Ascending aorta (tissue), 2 donors: ENCODE data around the gene VSTM2L. TPM values are rescaled to one million over a fixed set of nuclear protein-coding genes. Genes with fewer than 3 reads are reported as not detected.

Source experiments
- DNase-seq, 2 donors: peaks; one replicate each; pipeline ENCODE4 v3.0.0-alpha.2; 2019; ENCODE audit warnings: low spot score in 2 of 2
- H3K27ac ChIP-seq, 2 donors: fragments of 200-600 bp; sonication (generic); one replicate each; pipeline ENCODE4 v1.5.1; 2016 to 2017; ENCODE audit warnings: mild to moderate bottlenecking in 1 of 2
- H3K27me3 ChIP-seq: fragments of 200-600 bp; sonication (generic); one replicate; pipeline ENCODE4 v1.5.1; 2017
- H3K36me3 ChIP-seq, 2 donors: fragments of 200-600 bp; sonication (generic); one replicate each; pipeline ENCODE4 v1.5.1; 2016
- H3K4me1 ChIP-seq, 2 donors: fragments of 200-600 bp; sonication (generic); one replicate each; pipeline ENCODE4 v1.5.1; 2016 to 2017; ENCODE audit warnings: mild to moderate bottlenecking in 1 of 2
- H3K4me3 ChIP-seq, 2 donors: fragments of 200-600 bp; sonication (generic); one replicate each; pipeline ENCODE4 v1.5.1; 2016 to 2017; ENCODE audit warnings: mild to moderate bottlenecking in 1 of 2
- H3K9me3 ChIP-seq, 2 donors: fragments of 200-600 bp; sonication (generic); one replicate each; pipeline ENCODE4 v1.5.1; 2016
- intact Hi-C: fragments of 100-400 bp; cut with DNase I; formaldehyde crosslinking; loops from one replicate; pipeline ENCODE4 v1.15.1; 2023
- total RNA-seq: library from RNA; depleted of rRNA; stranded (reverse); fragments of >200 nt; gene quantifications from one replicate; pipeline ENCODE4 v1.1.0, GENCODE V29; 2016
- TF ChIP-seq, protein P1 (sequence below), 3 experiments: fragments of 200-600 bp in 2 of 3; fragments of 450-650 bp in 1 of 3; sonication (generic) in 2 of 3; IDR thresholded peaks; one replicate each; pipeline ENCODE4 v1.5.1; 2016 to 2019; ENCODE audit warnings: antibody characterized with exemption in 3 of 3, mild to moderate bottlenecking in 1 of 3, moderate library complexity in 1 of 3

VSTM2L gene
- total RNA-seq, 1 donor from 2014 or later: 1.1 TPM

DNA sequence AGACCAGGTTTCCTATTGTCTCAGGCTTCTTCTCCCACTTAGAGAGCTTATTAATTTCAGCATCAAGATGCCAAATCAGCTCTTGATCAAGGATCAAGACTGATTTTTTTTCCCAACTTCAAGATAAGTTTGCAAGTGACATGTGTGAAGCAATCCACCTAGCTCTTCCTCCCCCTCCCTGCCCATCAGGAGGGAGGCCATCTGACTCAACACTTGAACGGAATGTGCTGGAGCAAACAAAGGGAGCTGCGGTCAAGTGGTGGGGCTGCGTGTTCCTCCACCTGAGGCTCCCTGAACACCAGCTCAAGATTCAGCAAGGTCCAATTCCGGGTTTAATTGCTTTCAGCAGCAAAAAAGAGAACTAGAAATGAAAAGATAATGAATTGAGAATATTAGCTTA, 91.6 kb downstream of the VSTM2L start:
- no peaks in the 10 kb centered on the region for H3K27me3 ChIP-seq
- intact Hi-C loops: loop anchor here (5.0 kb wide), 1 partner anchor 427 kb away; no protein-coding TSS in a partner anchor
- H3K4me3 ChIP-seq: no peak overlapping the region
- H3K4me1 ChIP-seq: peaks cover 0 to 4% of the 10 kb centered on the region in 2 donors
- no peak for DNase-seq
- peaks cover 37 to 63% of the 10 kb centered on the region in 2 donors for H3K36me3 ChIP-seq
- no peak overlapping the region for H3K27ac ChIP-seq
- TF ChIP-seq, protein P1, sequence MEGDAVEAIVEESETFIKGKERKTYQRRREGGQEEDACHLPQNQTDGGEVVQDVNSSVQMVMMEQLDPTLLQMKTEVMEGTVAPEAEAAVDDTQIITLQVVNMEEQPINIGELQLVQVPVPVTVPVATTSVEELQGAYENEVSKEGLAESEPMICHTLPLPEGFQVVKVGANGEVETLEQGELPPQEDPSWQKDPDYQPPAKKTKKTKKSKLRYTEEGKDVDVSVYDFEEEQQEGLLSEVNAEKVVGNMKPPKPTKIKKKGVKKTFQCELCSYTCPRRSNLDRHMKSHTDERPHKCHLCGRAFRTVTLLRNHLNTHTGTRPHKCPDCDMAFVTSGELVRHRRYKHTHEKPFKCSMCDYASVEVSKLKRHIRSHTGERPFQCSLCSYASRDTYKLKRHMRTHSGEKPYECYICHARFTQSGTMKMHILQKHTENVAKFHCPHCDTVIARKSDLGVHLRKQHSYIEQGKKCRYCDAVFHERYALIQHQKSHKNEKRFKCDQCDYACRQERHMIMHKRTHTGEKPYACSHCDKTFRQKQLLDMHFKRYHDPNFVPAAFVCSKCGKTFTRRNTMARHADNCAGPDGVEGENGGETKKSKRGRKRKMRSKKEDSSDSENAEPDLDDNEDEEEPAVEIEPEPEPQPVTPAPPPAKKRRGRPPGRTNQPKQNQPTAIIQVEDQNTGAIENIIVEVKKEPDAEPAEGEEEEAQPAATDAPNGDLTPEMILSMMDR (IDR thresholded peaks at IDR 0.05): no peak
- no peaks in the 10 kb centered on the region for H3K9me3 ChIP-seq

Other genes starting within 250 kb of the VSTM2L start
- 33.3 TPM for gene CTNNBL1, start 209.1 kb upstream of the VSTM2L start, total RNA-seq
- gene TTI1, start 130.3 kb downstream of the VSTM2L start, total RNA-seq: 18.0 TPM
- gene RPRD1B, start 130.6 kb downstream of the VSTM2L start, total RNA-seq: 16.4 TPM